Stomach smooth muscle (tissue), 2 donors: ENCODE measurements around the gene MIAT.
"Not testable (repeated sequence)": the region's sequence is repeated elsewhere in the genome, so short reads cannot be mapped to it uniquely, and the experiment has no call there.

Experiments used
- H3K27ac ChIP-seq: one replicate; pipeline ENCODE4 v1.7.0; 2013; ENCODE audit warnings: mild to moderate bottlenecking, low read length, inconsistent platforms
- H3K27me3 ChIP-seq, 2 donors: one replicate each; pipeline ENCODE4 v1.7.0; 2013; ENCODE audit warnings: low read length in 2 of 2; ENCODE audit not compliant: insufficient read depth in 2 of 2, control insufficient read depth in 1 of 2
- H3K36me3 ChIP-seq, 2 donors: one replicate each; pipeline ENCODE4 v1.7.0; 2013; ENCODE audit warnings: low read length in 2 of 2; ENCODE audit not compliant: control insufficient read depth in 2 of 2, insufficient read depth in 2 of 2
- H3K4me1 ChIP-seq: one replicate; pipeline ENCODE4 v1.7.0; 2013; ENCODE audit warnings: low read length; ENCODE audit not compliant: control insufficient read depth, insufficient read depth
- H3K4me3 ChIP-seq, 2 donors: one replicate each; pipeline ENCODE4 v1.7.0; 2013; ENCODE audit warnings: low read length in 2 of 2
- H3K9ac ChIP-seq, 2 donors: one replicate each; pipeline ENCODE4 v1.7.0; 2013; ENCODE audit warnings: low read length in 2 of 2, mild to moderate bottlenecking in 1 of 2
- H3K9me3 ChIP-seq, 2 donors: one replicate each; pipeline ENCODE4 v1.7.0; 2013; ENCODE audit warnings: low read length in 2 of 2; ENCODE audit not compliant: control insufficient read depth in 2 of 2
- donor health status: healthy.
- donor health status: Pancreatic carcinoma.

The MIAT gene

DNA sequence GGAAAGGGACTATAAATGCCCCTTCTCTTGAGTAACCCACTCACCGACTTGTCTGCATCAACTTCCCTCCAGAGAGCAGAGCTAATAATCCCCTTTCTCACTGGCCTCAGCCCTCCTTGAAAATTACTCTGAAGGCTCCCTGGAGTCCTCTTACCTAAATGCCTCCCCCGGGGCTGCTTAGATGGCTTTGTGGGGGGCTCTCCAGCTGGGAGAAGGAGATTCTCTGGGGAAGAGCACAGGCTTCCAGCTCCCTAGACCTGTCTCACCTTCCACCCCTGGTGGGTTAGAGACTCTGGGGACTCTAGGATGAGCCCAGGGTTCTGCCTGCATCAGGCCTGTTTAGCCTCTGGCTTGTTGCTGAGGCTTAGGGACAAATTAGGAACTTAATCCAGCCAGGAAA lies 39.8 kb downstream of the MIAT start:
- Histone ChIP-seq H3K27ac (no peak overlapping the region), H3K4me1 (no peaks in the 10 kb centered on the region), H3K36me3 (peaks cover 5 to 16% of the 10 kb centered on the region in 2 donors), H3K27me3 (no peaks in the 10 kb centered on the region), H3K4me3 (no peak overlapping the region), H3K9me3 (no peaks in the 10 kb centered on the region), H3K9ac (no peak overlapping the region)

DNA sequence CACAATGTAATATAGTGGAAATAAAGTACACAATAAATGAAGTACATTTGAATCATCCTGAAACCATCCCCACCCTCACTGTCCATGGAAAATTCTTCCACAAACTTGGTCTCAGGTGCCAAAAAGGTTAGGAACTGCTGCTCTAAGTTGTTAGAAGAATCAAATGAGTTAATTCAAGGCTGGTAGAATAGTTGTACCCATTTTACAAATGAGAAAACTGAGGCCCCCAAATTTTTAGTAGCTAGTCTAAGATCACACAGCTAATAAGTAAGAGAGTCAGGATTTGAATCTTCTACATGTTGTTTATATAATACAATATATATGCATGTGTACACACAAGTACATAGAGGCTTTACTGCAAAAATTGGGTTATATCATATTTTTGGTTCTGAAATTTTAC lies 43.1 kb downstream of the MIAT start:
- Histone ChIP-seq H3K4me3 (no peak overlapping the region), H3K4me1 (no peaks in the 10 kb centered on the region), H3K27me3 (no peaks in the 10 kb centered on the region), H3K27ac (no peak overlapping the region), H3K9me3 (no peaks in the 10 kb centered on the region), H3K9ac (no peak overlapping the region), H3K36me3 (peaks cover 0 to 13% of the 10 kb centered on the region in 2 donors)

DNA sequence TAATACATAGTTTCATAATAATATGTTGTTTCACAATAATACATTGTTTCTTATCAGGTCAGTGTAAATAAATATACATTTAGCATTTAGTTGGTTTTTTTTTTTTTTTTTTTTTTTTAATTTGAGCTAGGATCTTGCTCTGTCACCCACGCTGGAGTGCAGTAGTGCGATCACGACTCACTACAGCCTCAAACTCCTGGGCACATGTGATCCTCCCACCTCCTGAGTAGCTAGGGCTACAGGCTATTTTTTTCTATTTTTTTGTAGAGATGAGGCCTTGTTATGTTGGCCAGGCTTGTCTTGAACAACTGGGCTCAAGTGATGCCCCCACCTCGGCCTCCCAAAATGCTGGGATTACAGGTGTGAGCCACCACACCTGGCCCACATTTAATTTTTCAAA lies 43.5 kb downstream of the MIAT start:
- Histone ChIP-seq H3K36me3 (peaks cover 0 to 12% of the 10 kb centered on the region in 2 donors), H3K9ac (no peak overlapping the region), H3K27me3 (no peaks in the 10 kb centered on the region), H3K27ac (no peak overlapping the region), H3K4me1 (no peaks in the 10 kb centered on the region), H3K4me3 (no peak overlapping the region), H3K9me3 (no peaks in the 10 kb centered on the region)

GRCh38 chr22:26701323-26701722 lies 43.9 kb downstream of the MIAT start:
- H3K27me3 ChIP-seq = no peaks in the 10 kb centered on the region
- H3K27ac ChIP-seq = no peak overlapping the region
- H3K9me3 ChIP-seq = no peaks in the 10 kb centered on the region
- H3K9ac ChIP-seq = no peak overlapping the region
- H3K36me3 ChIP-seq = peaks cover 0 to 12% of the 10 kb centered on the region in 2 donors
- H3K4me3 ChIP-seq = no peak overlapping the region
- no peaks in the 10 kb centered on the region for H3K4me1 ChIP-seq

DNA sequence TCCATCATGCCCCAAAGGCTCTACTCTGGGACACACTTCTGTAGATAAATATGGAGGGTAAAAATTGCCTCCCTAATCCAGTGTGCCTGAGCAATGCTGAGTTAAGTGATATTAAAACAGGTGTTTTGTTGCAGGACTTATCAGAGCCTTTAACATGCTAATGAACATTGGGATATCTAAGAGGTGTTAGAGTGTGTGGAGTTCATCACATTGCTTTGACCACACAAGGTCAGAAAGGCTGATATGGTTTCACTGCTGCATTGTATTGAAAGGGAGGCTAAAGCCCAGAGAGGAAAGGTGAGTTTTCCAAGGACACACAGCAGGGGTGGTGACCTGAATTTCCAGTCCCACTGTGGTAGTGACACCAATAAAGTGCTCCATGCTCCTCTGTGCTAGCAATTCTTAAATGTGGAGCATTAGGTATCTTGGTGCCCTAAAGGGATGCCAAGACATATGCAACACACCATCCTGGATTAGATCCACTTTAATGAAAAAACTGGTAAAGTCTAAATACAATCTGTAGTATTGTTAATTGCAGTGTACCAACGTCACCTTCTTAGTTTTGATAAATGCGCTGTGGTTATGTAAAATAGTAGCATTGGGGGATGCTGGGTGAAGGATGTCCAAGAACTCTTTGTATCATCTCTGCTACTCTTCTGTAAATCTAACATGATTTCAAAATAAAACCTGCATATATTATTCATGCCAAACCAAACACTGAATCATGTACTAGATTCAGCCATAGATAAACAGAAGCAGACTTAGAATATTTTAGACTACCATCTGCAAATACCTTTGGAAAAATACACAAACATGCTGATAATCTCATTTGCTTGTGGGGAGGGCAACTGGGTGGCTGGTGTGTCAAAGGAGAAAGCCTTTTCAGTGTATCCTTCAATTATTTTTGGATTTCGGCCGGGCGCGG lies 45.8 kb downstream of the MIAT start:
- H3K4me1 ChIP-seq = no peaks in the 10 kb centered on the region
- peaks cover 0 to 3% of the 10 kb centered on the region in 2 donors for H3K9me3 ChIP-seq
- no peak overlapping the region for H3K9ac ChIP-seq
- no peak overlapping the region for H3K4me3 ChIP-seq
- H3K27ac ChIP-seq = no peak overlapping the region
- no peaks in the 10 kb centered on the region for H3K27me3 ChIP-seq
- peaks cover 3 to 17% of the 10 kb centered on the region in 2 donors for H3K36me3 ChIP-seq

DNA sequence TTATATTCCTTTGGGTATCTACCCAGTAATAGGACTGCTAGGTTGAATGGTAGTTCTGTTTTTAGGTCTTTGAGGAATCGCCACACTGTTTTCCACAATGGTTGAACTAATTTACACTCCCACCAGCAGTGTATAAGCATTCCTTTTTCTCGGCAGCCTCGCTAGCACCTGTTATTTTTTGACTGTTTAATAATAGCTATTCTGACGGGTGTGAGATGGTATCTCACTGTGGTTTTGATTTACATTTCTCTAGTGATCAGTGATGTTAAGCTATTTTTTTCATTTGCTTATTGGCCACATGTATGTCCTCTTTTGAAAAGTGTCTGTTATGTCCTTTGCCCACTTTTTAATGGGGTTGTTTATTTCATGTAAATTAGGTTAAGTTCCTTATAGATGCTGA lies 48.0 kb downstream of the MIAT start:
- not testable (repeated sequence) for H3K27me3 ChIP-seq, H3K36me3 ChIP-seq, H3K9ac ChIP-seq, H3K27ac ChIP-seq, H3K4me3 ChIP-seq, H3K4me1 ChIP-seq, H3K9me3 ChIP-seq

- H3K27me3 ChIP-seq = no peaks in the 10 kb centered on the region
- peaks cover 3 to 7% of the 10 kb centered on the region in 2 donors for H3K36me3 ChIP-seq
- no peak overlapping the region for H3K27ac ChIP-seq
- no peaks in the 10 kb centered on the region for H3K4me1 ChIP-seq
- H3K9ac ChIP-seq = no peak overlapping the region
- peaks cover 0 to 3% of the 10 kb centered on the region in 2 donors for H3K9me3 ChIP-seq
- no peak overlapping the region for H3K4me3 ChIP-seq
These were observed 49.7 kb downstream of the MIAT start for GRCh38 chr22:26707090-26707489.

- Histone ChIP-seq H3K4me3 (no peak overlapping the region), H3K9ac (no peak overlapping the region), H3K4me1 (no peaks in the 10 kb centered on the region), H3K27ac (no peak overlapping the region), H3K27me3 (no peaks in the 10 kb centered on the region), H3K9me3 (peaks cover 0 to 3% of the 10 kb centered on the region in 2 donors), H3K36me3 (peaks cover 3 to 7% of the 10 kb centered on the region in 2 donors)
These were observed 50.2 kb downstream of the MIAT start for GRCh38 chr22:26707581-26707980.

- Histone ChIP-seq H3K4me1 (no peaks in the 10 kb centered on the region), H3K9ac (no peak overlapping the region), H3K27me3 (no peaks in the 10 kb centered on the region), H3K9me3 (peaks cover 0 to 3% of the 10 kb centered on the region in 2 donors), H3K4me3 (no peak overlapping the region), H3K27ac (no peak overlapping the region), H3K36me3 (peaks cover 3 to 5% of the 10 kb centered on the region in 2 donors)
These were observed 51.0 kb downstream of the MIAT start for GRCh38 chr22:26708256-26709009.

GRCh38 chr22:26709617-26710390 lies 52.4 kb downstream of the MIAT start:
- Histone ChIP-seq H3K9me3 (peaks cover 0 to 3% of the 10 kb centered on the region in 2 donors), H3K27me3 (no peaks in the 10 kb centered on the region), H3K36me3 (peaks cover 3 to 7% of the 10 kb centered on the region in 2 donors), H3K4me1 (no peaks in the 10 kb centered on the region), H3K9ac (no peak overlapping the region), H3K4me3 (no peak overlapping the region), H3K27ac (no peak overlapping the region)
